ENCODE results near the gene PXDN. TPM values are rescaled to one million over a fixed set of nuclear protein-coding genes. Genes with fewer than 3 reads are reported as not detected.

Gene PXDN
- total and polyA plus RNA-seq, 4 donors: 42.8 to 69.7 (median 59.7) TPM

DNA sequence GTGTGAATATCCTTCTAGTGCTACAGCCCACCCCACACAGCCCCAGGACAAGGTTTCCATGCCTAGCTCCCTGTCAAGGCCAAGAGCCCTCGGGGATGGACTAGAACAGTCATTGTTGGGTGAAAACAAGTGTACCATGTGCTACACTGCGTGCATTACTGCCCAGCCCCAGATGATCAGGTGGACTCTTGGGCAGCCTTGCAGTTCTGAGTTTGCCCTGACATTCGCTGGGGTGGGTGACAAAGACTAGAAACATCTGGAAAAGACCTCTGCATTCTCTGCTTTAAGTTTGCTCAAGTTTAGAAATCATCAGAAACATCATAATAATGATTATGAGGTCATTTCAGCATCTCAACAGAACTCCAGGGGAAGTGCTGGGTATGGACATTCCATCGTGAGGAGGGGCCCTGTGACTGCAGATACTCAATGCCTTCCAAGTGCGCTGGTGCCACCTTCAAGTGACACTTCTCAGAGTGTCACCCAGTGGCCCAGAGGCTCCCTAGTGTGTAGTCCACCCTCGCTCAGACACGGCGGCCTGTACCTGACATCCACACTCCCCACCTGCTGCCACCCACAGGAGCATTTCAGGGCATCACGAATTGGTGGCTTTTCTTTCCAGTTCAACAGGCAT lies 5.3 kb upstream of the PXDN start:
- Histone ChIP-seq H3K4me1 (ENCODE audit: control insufficient read depth, insufficient read depth, low read length) (peaks cover 23% of the 10 kb centered on the region), H3K27me3 (ENCODE audit: control insufficient read depth, insufficient read depth, low read length) (no peaks in the 10 kb centered on the region), H3K4me3 (ENCODE audit: low read depth, low read length) (no peak overlapping the region), H3K27ac (ENCODE audit: low read depth, low read length) (no peak overlapping the region), H3K9me3 (ENCODE audit: control insufficient read depth, insufficient read depth, low read length) (peaks cover 4% of the 10 kb centered on the region), H3K36me3 (ENCODE audit: control insufficient read depth, insufficient read depth, low read length) (no peaks in the 10 kb centered on the region)
- WGBS (ENCODE audit: insufficient coverage): 91% methylated on average over 8 of the region's 9 CpGs
- DNase-seq (ENCODE audit: low read depth in 4 of 6, low spot score in 6 of 6): no peak

DNA sequence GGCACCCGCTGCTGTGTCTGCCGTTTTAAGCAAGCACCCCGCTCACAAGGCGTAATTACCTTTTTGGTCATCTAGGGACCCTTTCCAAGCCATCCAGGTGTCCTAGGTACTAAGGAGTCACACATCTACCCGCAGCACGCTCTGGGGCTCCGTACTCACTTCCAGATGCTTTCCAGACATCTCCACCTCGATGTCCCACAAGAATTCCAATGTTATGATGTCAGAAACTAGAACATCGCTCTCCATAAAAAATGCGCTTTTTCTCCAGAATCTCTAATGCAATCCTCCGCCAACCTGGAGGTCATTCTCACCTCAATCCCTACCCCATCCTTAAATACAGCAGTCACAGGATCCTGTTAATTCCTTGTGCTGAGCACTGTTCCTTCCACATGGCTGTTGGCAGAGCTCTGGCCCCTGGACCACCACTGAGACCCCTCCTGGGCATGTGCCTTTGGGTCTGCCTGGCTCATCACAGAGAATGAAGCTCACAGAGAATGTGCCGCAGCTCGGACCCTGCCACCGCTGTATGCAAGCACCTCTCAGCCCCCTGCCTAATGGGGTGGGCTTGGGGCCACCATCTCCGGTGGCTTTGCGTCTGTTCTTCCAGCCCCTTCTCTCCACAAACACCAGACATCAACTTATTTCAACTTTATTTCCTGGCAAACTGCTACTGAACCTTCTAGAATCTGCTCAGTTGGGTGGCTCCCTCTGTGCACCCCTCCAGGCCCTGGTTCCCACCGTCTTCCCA lies 4.6 kb upstream of the PXDN start:
- Histone ChIP-seq H3K4me3 (ENCODE audit: low read depth, low read length) (no peak overlapping the region), H3K27ac (ENCODE audit: low read depth, low read length) (no peak overlapping the region), H3K4me1 (ENCODE audit: control insufficient read depth, insufficient read depth, low read length) (peaks cover 25% of the 10 kb centered on the region), H3K36me3 (ENCODE audit: control insufficient read depth, insufficient read depth, low read length) (no peaks in the 10 kb centered on the region), H3K9me3 (ENCODE audit: control insufficient read depth, insufficient read depth, low read length) (no peaks in the 10 kb centered on the region), H3K27me3 (ENCODE audit: control insufficient read depth, insufficient read depth, low read length) (no peaks in the 10 kb centered on the region)
- DNase-seq (ENCODE audit: low read depth in 4 of 6, low spot score in 6 of 6): no peak
- WGBS (ENCODE audit: insufficient coverage): 88% methylated on average over 16 of the region's 17 CpGs

DNA sequence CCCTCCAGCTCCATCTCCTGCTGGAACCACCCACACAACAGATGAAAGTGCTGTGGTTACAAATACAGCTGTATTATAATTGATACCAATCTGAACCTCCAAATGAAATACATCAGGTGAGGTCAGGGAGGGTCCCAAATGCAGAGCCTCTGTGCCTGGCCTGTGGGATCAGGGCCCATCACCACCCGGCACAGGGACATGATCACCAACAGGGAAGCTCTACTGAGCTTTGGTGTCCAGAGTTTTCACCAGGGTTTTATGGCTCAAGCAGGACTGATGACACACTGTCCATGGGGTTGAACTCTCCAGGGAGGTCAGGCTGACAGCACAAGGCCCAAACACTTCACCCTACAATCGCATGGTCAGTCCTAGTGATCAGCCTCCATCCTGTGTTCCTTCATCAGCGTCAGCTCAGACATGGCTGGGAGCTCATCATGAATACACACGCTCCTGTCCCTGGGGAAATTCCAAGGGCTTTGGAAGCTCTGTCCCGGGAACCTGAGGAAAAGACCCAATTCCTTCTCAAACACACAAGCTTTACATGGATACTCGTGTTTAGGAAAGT lies 3.9 kb upstream of the PXDN start:
- Histone ChIP-seq H3K4me1 (ENCODE audit: control insufficient read depth, insufficient read depth, low read length) (peaks cover 25% of the 10 kb centered on the region), H3K4me3 (ENCODE audit: low read depth, low read length) (no peak overlapping the region), H3K36me3 (ENCODE audit: control insufficient read depth, insufficient read depth, low read length) (no peaks in the 10 kb centered on the region), H3K9me3 (ENCODE audit: control insufficient read depth, insufficient read depth, low read length) (no peaks in the 10 kb centered on the region), H3K27ac (ENCODE audit: low read depth, low read length) (no peak overlapping the region), H3K27me3 (ENCODE audit: control insufficient read depth, insufficient read depth, low read length) (no peaks in the 10 kb centered on the region)
- DNase-seq (ENCODE audit: low read depth in 4 of 6, low spot score in 6 of 6): no peak
- WGBS (ENCODE audit: insufficient coverage): 84% methylated on average over 6 of the region's 6 CpGs

DNA sequence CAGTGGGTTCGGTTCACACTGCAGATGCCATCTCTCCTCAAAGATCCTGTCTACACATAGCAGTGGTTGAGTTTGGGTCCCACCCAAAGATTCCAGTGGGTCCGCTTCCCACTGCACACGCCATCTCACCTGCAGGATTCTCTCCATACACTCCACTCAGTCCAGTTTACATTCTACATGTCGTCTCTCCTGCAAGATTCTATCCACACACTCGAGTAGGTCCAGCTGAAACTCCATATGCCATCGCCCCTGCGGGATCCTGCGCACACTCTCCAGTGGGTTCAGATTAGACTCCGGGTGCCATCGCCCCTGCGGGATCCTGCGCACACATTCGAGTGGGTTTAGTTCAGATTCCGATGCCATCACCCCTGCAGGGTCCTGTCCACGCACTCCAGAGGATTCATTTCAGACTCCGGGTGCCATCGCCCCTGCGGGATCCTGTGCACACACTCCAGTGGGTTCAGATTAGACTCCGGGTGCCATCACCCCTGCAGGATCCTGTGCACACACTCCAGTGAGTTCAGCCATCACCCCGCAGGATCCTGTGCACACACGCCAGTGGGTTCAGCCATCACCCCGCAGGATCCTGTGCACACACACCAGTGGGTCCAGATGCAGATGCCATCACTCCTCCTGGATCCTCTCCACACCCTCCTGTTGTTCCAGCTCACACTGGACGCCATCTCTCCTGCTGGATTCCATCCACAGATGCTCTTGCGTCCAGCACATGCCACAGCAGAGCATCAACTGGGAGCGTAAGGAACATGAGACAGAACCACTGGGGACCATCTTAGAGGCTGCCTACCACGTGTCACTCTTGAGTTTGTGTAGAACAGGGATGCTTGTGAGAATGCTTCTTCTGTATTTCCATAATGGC lies 3.0 kb upstream of the PXDN start:
- WGBS (ENCODE audit: insufficient coverage): 87% methylated on average over 25 of the region's 26 CpGs
- Histone ChIP-seq H3K4me3 (ENCODE audit: low read depth, low read length) (no peak overlapping the region), H3K36me3 (ENCODE audit: control insufficient read depth, insufficient read depth, low read length) (no peaks in the 10 kb centered on the region), H3K9me3 (ENCODE audit: control insufficient read depth, insufficient read depth, low read length) (no peaks in the 10 kb centered on the region), H3K27ac (ENCODE audit: low read depth, low read length) (no peak overlapping the region), H3K27me3 (ENCODE audit: control insufficient read depth, insufficient read depth, low read length) (no peaks in the 10 kb centered on the region), H3K4me1 (ENCODE audit: control insufficient read depth, insufficient read depth, low read length) (peaks cover 32% of the 10 kb centered on the region)
- no peak for DNase-seq (ENCODE audit: low read depth in 4 of 6, low spot score in 6 of 6)

DNA sequence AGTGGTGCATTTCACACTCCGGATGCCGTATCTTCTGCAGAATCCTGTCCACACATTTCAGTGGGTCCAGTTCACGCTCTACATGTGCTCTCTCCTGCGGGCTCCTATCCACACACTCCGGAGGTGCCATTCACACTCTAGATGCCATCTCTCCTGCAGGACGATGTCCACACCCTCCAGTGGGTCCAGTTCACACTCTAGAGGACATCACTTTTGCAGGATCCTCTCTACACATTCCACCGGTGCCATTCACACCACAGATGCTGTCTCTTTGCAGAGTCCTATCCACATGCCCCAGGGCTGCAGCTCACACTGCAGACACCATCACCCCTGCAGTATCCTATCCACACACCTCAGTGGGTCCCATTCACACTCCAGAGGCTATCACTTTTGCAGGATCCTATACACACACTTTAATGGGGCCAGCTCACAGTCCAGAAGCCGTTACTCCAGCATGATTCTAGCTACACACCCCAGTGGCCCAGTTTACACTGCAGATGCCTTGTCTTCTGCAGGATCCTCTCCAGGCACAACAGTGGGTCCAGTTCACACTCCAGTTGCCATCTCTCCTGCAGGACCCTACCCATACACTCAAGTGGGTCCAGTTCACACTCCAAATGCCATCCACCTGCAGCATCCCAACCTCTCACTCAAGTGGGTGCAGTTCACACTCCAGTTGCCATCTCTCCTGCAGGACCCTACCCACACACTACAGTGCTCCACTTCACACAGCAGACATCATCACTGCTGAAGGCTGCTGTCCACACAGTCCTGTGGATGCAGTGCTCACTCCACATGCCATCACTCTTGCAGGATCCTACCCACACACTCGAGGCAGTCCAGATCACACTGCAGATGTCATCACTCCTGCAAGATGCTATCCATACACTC lies 2.1 kb upstream of the PXDN start:
- Histone ChIP-seq H3K27ac (ENCODE audit: low read depth, low read length) (no peak overlapping the region), H3K9me3 (ENCODE audit: control insufficient read depth, insufficient read depth, low read length) (no peaks in the 10 kb centered on the region), H3K36me3 (ENCODE audit: control insufficient read depth, insufficient read depth, low read length) (no peaks in the 10 kb centered on the region), H3K4me3 (ENCODE audit: low read depth, low read length) (no peak overlapping the region), H3K4me1 (ENCODE audit: control insufficient read depth, insufficient read depth, low read length) (peaks cover 34% of the 10 kb centered on the region), H3K27me3 (ENCODE audit: control insufficient read depth, insufficient read depth, low read length) (no peaks in the 10 kb centered on the region)
- DNase-seq (ENCODE audit: low read depth in 4 of 6, low spot score in 6 of 6): no peak
- WGBS (ENCODE audit: insufficient coverage): 99% methylated on average over 9 of the region's 9 CpGs

DNA sequence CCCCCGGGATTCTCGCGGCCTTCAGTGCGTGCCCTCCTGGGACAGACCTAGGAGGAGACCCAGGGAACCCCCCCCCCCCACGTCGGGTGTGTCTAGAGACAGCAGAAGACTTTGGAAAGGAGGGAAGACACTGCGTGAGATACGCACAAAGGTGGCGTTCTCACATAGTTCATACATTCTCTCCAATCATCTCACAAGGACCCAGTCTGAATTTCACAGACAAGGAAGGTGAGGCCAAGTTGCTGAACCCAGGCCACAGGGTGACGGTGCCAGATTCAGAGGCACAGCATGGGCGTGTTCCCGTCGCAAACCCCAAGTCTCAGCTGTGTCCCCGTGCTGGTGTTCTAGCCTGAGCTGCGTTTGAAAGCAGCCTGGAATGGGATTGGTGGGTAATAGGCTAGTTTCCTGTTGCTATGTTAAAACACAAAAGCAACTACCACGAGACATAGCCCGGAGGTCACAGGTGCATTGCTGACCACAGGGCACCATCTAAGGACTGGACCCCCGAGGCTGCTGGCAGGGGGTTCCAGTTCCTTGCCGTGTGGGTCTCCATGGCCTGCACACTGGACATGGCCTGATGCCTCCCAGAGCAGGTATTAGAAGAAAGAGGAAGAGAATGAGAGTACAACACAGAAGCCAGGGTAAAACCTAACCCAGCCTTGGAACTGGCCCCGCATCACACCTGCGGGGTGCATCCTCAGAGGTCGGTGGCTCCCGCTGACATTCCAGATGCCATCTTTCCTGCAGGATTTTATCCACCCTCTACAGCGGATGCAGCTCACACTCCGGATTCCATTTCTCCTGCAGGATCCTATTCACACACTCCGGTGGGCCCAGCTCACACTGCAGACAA lies 1.1 kb upstream of the PXDN start:
- WGBS (ENCODE audit: insufficient coverage): 85% methylated on average over 16 of the region's 26 CpGs
- peaks cover 25% of the 10 kb centered on the region for H3K4me1 ChIP-seq (ENCODE audit: control insufficient read depth, insufficient read depth, low read length)
- peaks cover 6% of the 10 kb centered on the region for H3K36me3 ChIP-seq (ENCODE audit: control insufficient read depth, insufficient read depth, low read length)
- peak overlapping the region; percentile 35 for H3K4me3 ChIP-seq (ENCODE audit: low read depth, low read length)
- no peaks in the 10 kb centered on the region for H3K27me3 ChIP-seq (ENCODE audit: control insufficient read depth, insufficient read depth, low read length)
- H3K27ac ChIP-seq (ENCODE audit: low read depth, low read length): peak overlapping the region; percentile 61
- no peak for DNase-seq (ENCODE audit: low read depth in 4 of 6, low spot score in 6 of 6)
- H3K9me3 ChIP-seq (ENCODE audit: control insufficient read depth, insufficient read depth, low read length): no peaks in the 10 kb centered on the region

DNA sequence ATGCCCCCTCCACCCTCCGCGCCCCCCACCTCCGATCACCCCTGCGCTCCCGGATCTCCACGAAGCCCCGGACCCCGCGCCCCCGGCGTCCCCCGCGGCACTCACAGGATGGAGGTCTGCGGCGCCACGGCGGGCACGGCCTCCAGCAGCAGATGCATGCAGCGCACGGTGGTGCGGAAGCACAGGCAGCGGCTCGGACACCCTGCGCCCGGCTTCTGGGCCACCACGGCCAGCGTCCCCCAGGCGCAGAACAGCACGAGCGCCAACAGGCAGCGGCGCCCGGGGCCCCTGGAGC lies 217 bp downstream of the PXDN start:
- peak in 1 of 6 donors; percentile 68 for DNase-seq (ENCODE audit: low read depth in 4 of 6, low spot score in 6 of 6)

DNA sequence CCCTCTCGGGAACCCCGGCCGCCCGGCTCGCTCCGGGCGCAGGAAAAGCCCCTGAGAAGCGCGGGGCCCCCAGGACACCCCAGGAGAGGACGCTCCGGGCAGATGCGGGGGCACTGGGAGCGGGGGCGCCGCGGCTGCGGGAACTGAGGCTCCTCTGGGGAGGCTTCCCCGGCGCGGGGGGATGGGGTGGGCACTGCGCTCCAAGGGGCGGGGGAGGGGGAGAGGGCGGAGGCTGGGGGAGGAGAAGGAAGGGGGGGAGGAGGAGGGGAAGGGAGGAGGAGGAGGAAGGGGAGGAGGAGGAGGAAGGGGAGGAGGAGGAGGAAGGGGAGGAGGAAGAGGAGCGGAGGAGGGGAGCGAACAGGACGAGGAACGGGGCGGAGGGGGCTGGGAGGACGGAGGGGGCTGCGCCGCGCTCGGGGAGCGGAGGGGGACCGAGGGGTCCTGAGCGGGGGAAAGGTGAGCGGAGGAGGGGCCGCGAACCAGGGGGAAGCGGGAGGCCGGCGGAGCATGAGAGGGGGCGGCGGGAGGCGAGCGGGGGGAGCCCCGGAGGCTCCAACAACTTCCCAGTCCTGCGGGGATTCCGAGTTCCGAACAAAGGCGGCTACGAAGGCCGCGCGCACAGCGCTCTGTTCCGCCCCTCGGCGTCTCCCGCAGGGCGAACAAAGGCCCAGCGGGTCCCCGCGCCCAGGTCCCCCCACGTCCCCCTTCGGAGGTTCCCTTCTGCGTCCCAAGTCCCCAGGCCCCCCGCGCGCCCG lies 742 bp downstream of the PXDN start:
- Histone ChIP-seq H3K27me3 (ENCODE audit: control insufficient read depth, insufficient read depth, low read length) (no peaks in the 10 kb centered on the region), H3K36me3 (ENCODE audit: control insufficient read depth, insufficient read depth, low read length) (peaks cover 12% of the 10 kb centered on the region), H3K27ac (ENCODE audit: low read depth, low read length) (peak overlapping the region; percentile 85), H3K9me3 (ENCODE audit: control insufficient read depth, insufficient read depth, low read length) (no peaks in the 10 kb centered on the region), H3K4me1 (ENCODE audit: control insufficient read depth, insufficient read depth, low read length) (peaks cover 25% of the 10 kb centered on the region), H3K4me3 (ENCODE audit: low read depth, low read length) (peak overlapping the region; percentile 62)
- DNase-seq (ENCODE audit: low read depth in 4 of 6, low spot score in 6 of 6): peak in 2 of 6 donors; percentile 70 to 83
- under 1% methylated on average over 51 of the region's 71 CpGs for WGBS (ENCODE audit: insufficient coverage)

More for the DNA sequence above, 217 bp downstream of the PXDN start:
- under 1% methylated on average over 33 of the region's 33 CpGs for WGBS (ENCODE audit: insufficient coverage)
- H3K27ac ChIP-seq (ENCODE audit: low read depth, low read length): peak overlapping the region; percentile 76
- peak overlapping the region; percentile 62 for H3K4me3 ChIP-seq (ENCODE audit: low read depth, low read length)
- H3K4me1 ChIP-seq (ENCODE audit: control insufficient read depth, insufficient read depth, low read length): peaks cover 25% of the 10 kb centered on the region
- peaks cover 12% of the 10 kb centered on the region for H3K36me3 ChIP-seq (ENCODE audit: control insufficient read depth, insufficient read depth, low read length)
- H3K9me3 ChIP-seq (ENCODE audit: control insufficient read depth, insufficient read depth, low read length): no peaks in the 10 kb centered on the region
- no peaks in the 10 kb centered on the region for H3K27me3 ChIP-seq (ENCODE audit: control insufficient read depth, insufficient read depth, low read length)

Data from spinal cord (tissue), 10 donors.